Natural killer cell (primary cell): Measurements from ENCODE around the gene SETD7. TPM values are rescaled to one million over a fixed set of nuclear protein-coding genes. Genes with fewer than 3 reads are reported as not detected.

Experiments
- ATAC-seq, 3 donors: fragments of 150-1000 bp in 2 of 3; fragments of 200-7000 bp in 1 of 3; cut with Tn5 transposase; 1 replicate in 1 of 3; 2 replicates in 2 of 3; pipeline ENCODE4 v1.10.0; 2021; ENCODE audit warnings: mild to moderate bottlenecking in 2 of 3, moderate library complexity in 2 of 3
- DNase-seq, 2 donors: peaks; one replicate each; pipeline versions ENCODE4 v3.0.0 to v3.0.0-alpha.2; 2013 to 2021; ENCODE audit warnings: mixed read lengths in 1 of 2
- H3K27ac ChIP-seq: one replicate; pipeline ENCODE4 v1.5.1; 2013; ENCODE audit warnings: mild to moderate bottlenecking, low read length
- H3K27me3 ChIP-seq: one replicate; pipeline ENCODE4 v1.6.1; 2013; ENCODE audit warnings: low read length; ENCODE audit not compliant: control insufficient read depth, insufficient read depth
- H3K36me3 ChIP-seq: one replicate; pipeline ENCODE4 v1.6.1; 2013; ENCODE audit warnings: low read length; ENCODE audit not compliant: control insufficient read depth, insufficient read depth
- H3K4me1 ChIP-seq: one replicate; pipeline ENCODE4 v1.6.1; 2013; ENCODE audit warnings: low read length; ENCODE audit not compliant: control insufficient read depth, insufficient read depth
- H3K4me3 ChIP-seq: one replicate; pipeline ENCODE4 v1.5.1; 2013; ENCODE audit warnings: low read length
- H3K9me3 ChIP-seq: one replicate; pipeline ENCODE4 v1.6.1; 2013; ENCODE audit warnings: low read length; ENCODE audit not compliant: control insufficient read depth, insufficient read depth
- H3K27ac Mint-ChIP-seq, 2 donors: one replicate each; pipeline ENCODE4 v1.8.0; 2022; ENCODE audit warnings: mild to moderate bottlenecking in 2 of 2, mixed read lengths in 2 of 2, moderate library complexity in 1 of 2
- H3K27me3 Mint-ChIP-seq, 2 donors: one replicate each; pipeline ENCODE4 v1.8.0; 2022; ENCODE audit warnings: low read depth in 2 of 2, mixed read lengths in 2 of 2
- H3K36me3 Mint-ChIP-seq: one replicate; pipeline ENCODE4 v1.8.0; 2022; ENCODE audit warnings: mixed read lengths
- H3K4me1 Mint-ChIP-seq, 2 donors: one replicate each; pipeline ENCODE4 v1.8.0; 2022; ENCODE audit warnings: mixed read lengths in 2 of 2
- H3K4me3 Mint-ChIP-seq: one replicate; pipeline ENCODE4 v1.8.0; 2022; ENCODE audit warnings: mild to moderate bottlenecking, moderate library complexity, mixed read lengths
- H3K9me3 Mint-ChIP-seq, 2 donors: one replicate each; pipeline ENCODE4 v1.8.0; 2022; ENCODE audit warnings: mixed read lengths in 2 of 2
- WGBS: methylation state at CpG from one replicate; pipeline ENCODE4 v1.1.7; 2013; ENCODE audit warnings: missing lambda C conversion rate; ENCODE audit not compliant: insufficient coverage; 5-methylcytosine and 5-hydroxymethylcytosine counted together
- intact Hi-C: fragments of 100-400 bp; cut with micrococcal nuclease; formaldehyde crosslinking; loops from one replicate; pipeline ENCODE4 v1.14.2; 2022
- total RNA-seq, 4 donors: library from RNA; stranded (reverse); fragments of 120-200 nt in 1 of 4; gene quantifications; one replicate each; pipeline versions ENCODE4 v1.2.3 to v1.2.4, GENCODE V29; 2013 to 2022
- TF ChIP-seq, protein P1 (sequence below): fragments of 200-600 bp; IDR thresholded peaks from one replicate; pipeline ENCODE4 v1.8.0; 2022; ENCODE audit warnings: antibody characterized with exemption

Gene SETD7
- 1 to 10 TPM; 2.6 to 4.1 (median 3.3) TPM for total RNA-seq
- 8.0 TPM for total RNA-seq (2013)

- DNase-seq (peak; percentile 27 to 73), ATAC-seq (peak; percentile 23 to 45 (median 27))
- peak within 1 kb of the TSS; percentile 58 for H3K4me3 ChIP-seq
- TF ChIP-seq, protein P1, sequence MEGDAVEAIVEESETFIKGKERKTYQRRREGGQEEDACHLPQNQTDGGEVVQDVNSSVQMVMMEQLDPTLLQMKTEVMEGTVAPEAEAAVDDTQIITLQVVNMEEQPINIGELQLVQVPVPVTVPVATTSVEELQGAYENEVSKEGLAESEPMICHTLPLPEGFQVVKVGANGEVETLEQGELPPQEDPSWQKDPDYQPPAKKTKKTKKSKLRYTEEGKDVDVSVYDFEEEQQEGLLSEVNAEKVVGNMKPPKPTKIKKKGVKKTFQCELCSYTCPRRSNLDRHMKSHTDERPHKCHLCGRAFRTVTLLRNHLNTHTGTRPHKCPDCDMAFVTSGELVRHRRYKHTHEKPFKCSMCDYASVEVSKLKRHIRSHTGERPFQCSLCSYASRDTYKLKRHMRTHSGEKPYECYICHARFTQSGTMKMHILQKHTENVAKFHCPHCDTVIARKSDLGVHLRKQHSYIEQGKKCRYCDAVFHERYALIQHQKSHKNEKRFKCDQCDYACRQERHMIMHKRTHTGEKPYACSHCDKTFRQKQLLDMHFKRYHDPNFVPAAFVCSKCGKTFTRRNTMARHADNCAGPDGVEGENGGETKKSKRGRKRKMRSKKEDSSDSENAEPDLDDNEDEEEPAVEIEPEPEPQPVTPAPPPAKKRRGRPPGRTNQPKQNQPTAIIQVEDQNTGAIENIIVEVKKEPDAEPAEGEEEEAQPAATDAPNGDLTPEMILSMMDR: no peak
- Mint-ChIP-seq H3K27ac (peak within 1 kb of the TSS; percentile 83 to 93), H3K27me3 (peaks cover 33 to 39% of the 10 kb centered on the region in 2 donors), H3K4me3 (peak within 1 kb of the TSS; percentile 99), H3K4me1 (peaks cover 27 to 38% of the 10 kb centered on the region in 2 donors), H3K36me3 (no peaks in the 10 kb centered on the region), H3K9me3 (no peaks in the 10 kb centered on the region)
- intact Hi-C loops: no loop called here
- no peaks in the 10 kb centered on the region for H3K36me3 ChIP-seq
- under 1% methylated on average over 61 of the region's 61 CpGs for WGBS
- H3K9me3 ChIP-seq: no peaks in the 10 kb centered on the region
- H3K27ac ChIP-seq: peak within 1 kb of the TSS; percentile 82
- H3K4me1 ChIP-seq: peaks cover 38% of the 10 kb centered on the region
- no peaks in the 10 kb centered on the region for H3K27me3 ChIP-seq
Measured at GRCh38 chr4:139556071-139556723, at the start of gene SETD7. SETD7 (minus strand) TSS chr4:139556219; CDS start chr4:139556137, 82 bp downstream.

GRCh38 chr4:139605516-139605915, 49.5 kb upstream of the SETD7 start:
- H3K27ac Mint-ChIP-seq: no peak overlapping the region
- DNase-seq: no peak
- intact Hi-C loops: loop anchor here (10.0 kb wide), 1 partner anchor 649 kb away; no protein-coding TSS in a partner anchor
- no peak for ATAC-seq
- H3K27me3 Mint-ChIP-seq: peaks cover 14 to 21% of the 10 kb centered on the region in 2 donors
- Histone ChIP-seq H3K4me3 (no peak overlapping the region), H3K27ac (no peak overlapping the region), H3K27me3 (no peaks in the 10 kb centered on the region), H3K4me1 (peaks cover 9% of the 10 kb centered on the region), H3K9me3 (no peaks in the 10 kb centered on the region), H3K36me3 (no peaks in the 10 kb centered on the region)
- H3K9me3 Mint-ChIP-seq: no peaks in the 10 kb centered on the region
- WGBS: 93% methylated on average over 3 of the region's 3 CpGs
- H3K4me1 Mint-ChIP-seq: peaks cover 16 to 17% of the 10 kb centered on the region in 2 donors
- TF ChIP-seq, protein P1: no peak
- H3K36me3 Mint-ChIP-seq: no peaks in the 10 kb centered on the region
- H3K4me3 Mint-ChIP-seq: peak overlapping the region; percentile 94

DNA sequence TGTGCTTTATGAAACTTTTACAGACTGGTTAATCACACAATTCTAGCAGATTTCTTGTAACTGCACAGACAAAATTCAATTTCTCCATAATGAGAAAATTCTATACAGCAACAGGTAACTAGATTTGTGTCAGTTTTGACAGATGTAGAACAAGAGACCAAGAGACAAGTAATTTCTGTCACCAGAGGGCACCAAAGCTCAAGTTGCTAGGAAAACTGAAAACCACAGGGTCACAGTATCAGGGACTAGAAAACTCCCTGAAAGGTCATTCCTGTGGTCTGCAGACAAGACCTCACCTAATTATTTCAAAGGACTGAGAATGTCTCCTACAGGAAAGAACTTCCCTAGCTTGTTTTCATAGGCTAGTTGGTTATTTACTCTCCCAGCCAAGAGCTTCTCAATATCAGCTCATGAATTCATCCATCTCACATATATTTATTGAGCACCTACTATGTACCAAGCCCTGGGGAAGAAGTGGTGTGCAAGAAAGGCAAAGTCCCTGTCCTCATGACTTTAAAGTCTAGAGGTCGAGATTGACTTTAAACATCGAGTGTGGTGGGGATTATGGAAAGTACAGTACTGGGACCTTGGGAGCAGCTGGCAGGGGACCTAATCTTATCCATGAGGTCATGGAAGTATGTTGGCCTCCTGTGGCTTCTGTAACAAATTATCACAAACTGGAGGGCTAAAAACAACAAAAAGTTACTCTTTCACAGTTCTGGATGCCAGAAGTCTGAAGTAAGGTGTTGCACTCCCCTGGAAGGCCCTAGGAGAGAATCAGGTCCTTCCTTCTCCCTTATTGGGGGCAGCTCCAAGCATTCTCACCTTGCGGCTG, 47.8 kb upstream of the SETD7 start:
- ATAC-seq: peak in 1 of 3 donors; percentile 48
- DNase-seq: peak in 1 of 2 donors; percentile 70
- intact Hi-C loops: loop anchor here (1.0 to 10.0 kb wide), 2 partner anchors 48 to 651 kb away; no protein-coding TSS in a partner anchor
- TF ChIP-seq, protein P1: peak; percentile 56
- Mint-ChIP-seq H3K4me3 (no peak overlapping the region), H3K4me1 (peaks cover 16 to 17% of the 10 kb centered on the region in 2 donors), H3K9me3 (no peaks in the 10 kb centered on the region), H3K27me3 (peaks cover 18 to 25% of the 10 kb centered on the region in 2 donors), H3K27ac (no peak overlapping the region), H3K36me3 (no peaks in the 10 kb centered on the region)
- 75% methylated on average over 3 of the region's 3 CpGs for WGBS
- Histone ChIP-seq H3K36me3 (no peaks in the 10 kb centered on the region), H3K9me3 (no peaks in the 10 kb centered on the region), H3K27me3 (no peaks in the 10 kb centered on the region), H3K4me3 (no peak overlapping the region), H3K4me1 (peaks cover 9% of the 10 kb centered on the region), H3K27ac (no peak overlapping the region)
